NCI-H82 treated with DMSO at 0.1 percent for 48 hours (cell line): ENCODE measurements around the gene DOCK3.
"Not testable (repeated sequence)": the region's sequence is repeated elsewhere in the genome, so short reads cannot be mapped to it uniquely, and the experiment has no call there.

Experiments
- DNase-seq: peaks from one replicate; lab custom pipeline; 2025; ENCODE audit not compliant: unreplicated experiment; lab: John Stamatoyannopoulos, UW

DOCK3 gene

DNA sequence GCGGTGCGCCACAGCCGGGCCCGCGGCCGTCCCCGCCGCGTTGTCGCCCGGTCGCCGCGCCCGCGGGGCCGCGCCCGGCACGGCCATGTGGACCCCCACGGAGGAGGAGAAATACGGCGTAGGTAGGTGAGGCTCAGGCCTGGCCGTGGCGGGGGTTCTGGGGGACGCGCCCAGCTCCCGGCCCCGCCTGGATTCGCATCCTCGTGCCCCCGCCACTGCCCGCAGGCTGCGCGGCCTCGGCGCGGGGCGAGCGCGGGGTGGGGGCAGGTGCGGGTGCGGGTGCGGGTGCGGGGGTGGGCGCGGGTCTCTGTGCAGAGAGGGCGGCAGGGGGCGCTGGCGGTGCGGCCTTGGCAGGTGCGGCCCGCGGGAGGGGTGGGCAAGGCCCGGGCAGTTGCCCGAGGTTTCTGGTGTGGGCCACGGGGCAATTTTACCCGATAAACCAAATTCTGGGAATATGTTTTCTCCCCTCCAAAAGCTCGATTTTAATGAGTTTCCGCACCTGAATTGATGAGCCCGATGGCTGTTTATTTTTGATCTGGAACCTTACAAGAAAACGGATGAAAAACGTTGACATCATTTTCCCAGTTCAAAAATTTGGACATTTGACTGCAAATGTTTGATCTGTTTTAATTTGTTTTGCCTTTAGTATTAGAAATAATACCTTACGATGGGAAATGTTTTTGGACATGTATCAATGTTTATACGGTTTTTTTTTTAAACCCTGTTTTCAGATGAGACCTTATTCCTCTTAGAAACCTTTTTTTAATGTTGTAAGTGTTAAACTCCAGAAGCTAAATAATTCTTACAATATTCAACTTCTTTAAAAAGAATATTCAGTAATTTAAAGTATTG lies 678 bp downstream of the DOCK3 start:
- no peak for DNase-seq

DNA sequence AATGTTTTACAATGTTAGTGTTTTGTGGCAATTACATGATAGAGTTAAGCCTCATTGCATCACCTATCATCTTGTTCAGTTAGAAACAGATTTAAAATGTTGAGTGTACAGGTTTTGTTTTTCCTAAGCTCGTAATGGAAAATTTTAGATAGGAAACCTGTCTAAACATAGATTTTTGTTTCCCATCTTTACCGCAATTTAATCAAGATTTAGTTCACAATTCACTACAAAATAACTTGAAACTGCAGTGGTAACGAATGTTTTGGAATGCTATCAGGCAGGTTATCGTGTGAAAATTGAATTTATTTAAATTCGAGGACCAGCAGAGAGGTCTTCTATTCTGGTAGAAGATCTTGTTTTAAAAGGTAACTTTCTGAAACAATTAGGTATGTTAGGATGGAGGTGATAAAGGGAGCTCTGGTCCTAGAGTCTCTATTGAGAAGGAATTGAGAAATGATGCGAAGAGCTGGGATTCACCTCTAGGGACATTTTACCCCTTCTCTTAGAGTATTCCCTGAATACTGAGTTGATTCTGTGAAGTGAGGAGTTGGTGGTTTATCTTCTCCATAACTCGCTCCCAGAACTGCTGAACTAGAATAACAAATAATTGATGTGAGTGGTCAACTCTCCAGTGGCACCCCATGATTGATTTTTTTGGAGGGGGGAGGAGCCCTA lies 1.4 kb downstream of the DOCK3 start:
- DNase-seq = no peak

- no peak for DNase-seq
These were observed 12.5 kb downstream of the DOCK3 start for GRCh38 chr3:50687127-50687751.

DNA sequence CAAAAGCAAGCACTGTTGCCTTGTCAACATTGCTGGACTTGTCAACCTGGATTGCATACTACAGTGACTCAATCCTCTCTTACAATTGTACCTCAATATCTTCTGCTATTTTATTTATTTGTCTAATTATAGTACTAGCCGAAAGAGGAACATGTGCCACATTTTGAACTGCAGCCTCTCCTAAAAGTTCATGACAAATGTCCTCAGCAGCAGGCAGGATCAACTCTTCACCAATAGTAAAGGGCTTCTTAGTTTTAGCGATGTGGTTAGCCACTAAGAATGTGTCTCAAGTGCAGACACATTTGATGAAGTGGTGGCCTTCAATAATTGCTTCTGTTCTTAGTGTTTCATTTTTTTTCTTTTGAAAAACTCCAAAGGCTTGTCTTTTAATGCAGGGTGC lies 13.2 kb downstream of the DOCK3 start:
- no peak for DNase-seq

- DNase-seq = not testable (repeated sequence)
These were observed 13.9 kb downstream of the DOCK3 start for GRCh38 chr3:50688602-50689001.

DNA sequence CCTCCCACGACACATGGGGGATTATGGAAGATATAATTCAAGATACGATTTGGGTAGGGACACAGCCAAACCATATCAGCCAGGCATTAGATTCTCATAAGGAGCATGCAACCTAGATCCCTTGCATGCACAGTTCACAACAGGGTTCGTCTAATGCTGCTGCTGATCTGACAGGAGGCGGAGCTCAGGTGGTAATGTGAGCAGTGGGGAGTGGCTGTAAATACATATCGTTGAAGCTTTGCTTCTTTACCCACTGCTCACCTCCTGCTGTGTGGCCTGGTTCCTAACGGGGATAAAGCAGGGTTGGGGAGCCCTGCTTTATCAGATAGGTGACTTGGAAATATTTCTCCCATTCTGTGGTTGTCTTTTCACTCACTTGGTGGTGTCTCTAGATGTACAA lies 14.8 kb downstream of the DOCK3 start:
- no peak for DNase-seq

DNA sequence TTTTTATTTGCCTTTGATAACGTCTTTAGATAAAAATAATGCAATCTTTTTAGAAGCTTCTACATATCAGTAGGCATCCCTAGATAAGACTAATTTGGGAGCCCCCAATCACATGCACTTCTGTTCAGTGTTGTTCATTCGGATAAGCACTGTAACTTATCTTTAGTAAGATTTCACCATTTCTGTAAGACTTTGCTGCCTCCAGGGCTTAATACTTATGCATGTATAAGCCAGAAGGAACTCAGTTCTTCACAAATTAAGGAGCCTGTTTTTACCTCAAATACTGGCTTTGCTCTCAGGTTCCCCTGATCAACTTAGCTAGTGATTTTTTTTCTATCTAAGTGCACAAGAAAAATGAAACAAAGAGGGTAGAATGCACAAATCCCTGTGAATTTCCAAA lies 20.3 kb downstream of the DOCK3 start:
- no peak for DNase-seq

DNA sequence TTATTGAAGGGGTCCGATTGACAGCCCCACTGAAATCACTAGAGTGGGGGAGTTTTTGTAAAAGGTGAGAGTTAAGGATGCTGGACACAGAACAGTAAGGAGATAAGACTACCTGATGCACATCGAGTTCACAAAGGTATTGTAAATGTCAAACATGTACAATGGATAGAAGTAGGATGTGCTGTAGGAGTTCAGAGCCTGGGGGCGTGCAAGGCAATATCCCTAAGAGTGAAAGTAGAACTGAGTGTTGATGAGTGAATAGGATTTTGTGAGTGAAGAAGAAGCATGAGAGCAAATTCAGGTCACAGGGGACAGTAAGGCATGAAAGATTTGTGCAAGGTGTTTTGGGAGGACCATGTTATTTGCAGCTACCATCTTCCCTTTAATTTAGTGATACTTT lies 21.5 kb downstream of the DOCK3 start:
- no peak for DNase-seq

DNA sequence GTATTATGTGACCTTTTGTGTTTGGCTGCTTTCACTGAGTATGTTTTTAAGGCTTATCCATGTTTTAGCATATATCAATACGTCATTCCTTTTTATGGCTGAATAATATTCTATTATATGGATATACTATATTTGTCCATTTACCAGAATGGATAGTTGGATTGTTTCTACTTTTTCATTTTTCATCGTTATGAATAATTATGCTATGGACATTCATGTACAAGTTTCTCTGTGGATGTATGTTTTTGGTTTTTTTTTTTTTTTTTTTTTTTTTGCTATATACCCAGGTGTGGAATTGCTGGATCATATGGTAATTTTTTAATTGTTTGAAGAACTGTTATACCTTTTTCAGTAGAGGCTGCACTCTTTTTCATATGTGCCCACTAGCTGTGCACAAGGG lies 23.5 kb downstream of the DOCK3 start:
- no peak for DNase-seq

DNA sequence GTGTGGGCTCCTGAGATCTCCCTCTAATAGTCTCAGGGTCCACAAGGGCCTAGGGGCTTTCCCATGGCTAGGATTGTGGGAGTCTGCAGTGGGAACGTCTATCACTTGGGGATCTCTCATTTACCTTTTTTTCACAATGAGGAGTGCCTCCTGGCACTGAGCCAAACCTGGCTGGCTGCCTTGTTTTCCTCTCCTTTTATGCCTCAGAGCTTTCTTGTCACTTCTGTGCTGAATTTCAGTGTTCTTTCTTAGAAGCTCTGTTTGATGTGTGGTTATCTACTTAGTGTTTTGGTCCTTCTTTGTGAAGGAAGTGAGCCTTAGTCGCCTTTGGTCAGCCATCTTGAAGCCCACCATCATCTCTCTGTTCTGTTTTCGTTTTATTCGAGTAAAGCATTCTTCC lies 33.9 kb downstream of the DOCK3 start:
- DNase-seq = no peak

GRCh38 chr3:50714946-50715345 lies 40.2 kb downstream of the DOCK3 start:
- DNase-seq = no peak

DNA sequence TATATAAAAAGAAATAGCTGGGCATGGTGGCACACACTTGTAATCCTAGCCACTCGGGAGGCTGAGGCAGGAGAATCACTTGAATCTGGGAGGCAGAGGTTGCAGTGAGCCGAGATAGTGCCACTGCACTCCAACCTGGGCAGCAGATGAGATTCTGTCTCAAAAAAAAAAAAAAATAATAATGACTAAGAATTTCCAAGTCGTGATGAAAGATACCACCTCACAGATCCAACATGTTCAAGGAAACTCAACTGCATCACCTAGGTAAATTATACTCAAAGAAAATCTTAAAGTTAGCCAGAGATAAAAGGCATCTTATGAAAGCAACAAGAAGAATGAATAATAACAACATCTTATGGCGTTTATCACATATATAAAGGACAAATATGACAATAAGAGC lies 50.1 kb downstream of the DOCK3 start:
- no peak for DNase-seq

DNA sequence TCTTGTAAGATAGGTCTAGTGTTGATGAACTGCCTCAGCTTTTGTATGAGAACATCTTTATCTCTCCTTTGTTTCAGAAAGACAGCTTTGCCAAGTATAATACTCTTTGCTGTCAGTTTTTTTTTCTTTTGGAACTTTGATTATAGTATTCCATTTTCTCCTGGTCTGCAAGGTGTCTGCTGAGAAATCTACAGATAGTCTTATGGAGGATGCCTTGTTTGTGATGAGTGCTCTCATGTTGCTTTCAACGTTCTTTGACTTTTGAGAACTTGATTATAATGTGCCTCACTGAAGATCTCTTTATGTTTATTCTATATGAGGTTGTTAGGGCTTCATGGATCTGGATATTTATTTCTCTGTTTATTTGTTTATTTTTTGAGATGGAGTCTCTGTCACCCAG lies 60.3 kb downstream of the DOCK3 start:
- no peak for DNase-seq

GRCh38 chr3:50737193-50737905 lies 62.6 kb downstream of the DOCK3 start:
- no peak for DNase-seq

DNA sequence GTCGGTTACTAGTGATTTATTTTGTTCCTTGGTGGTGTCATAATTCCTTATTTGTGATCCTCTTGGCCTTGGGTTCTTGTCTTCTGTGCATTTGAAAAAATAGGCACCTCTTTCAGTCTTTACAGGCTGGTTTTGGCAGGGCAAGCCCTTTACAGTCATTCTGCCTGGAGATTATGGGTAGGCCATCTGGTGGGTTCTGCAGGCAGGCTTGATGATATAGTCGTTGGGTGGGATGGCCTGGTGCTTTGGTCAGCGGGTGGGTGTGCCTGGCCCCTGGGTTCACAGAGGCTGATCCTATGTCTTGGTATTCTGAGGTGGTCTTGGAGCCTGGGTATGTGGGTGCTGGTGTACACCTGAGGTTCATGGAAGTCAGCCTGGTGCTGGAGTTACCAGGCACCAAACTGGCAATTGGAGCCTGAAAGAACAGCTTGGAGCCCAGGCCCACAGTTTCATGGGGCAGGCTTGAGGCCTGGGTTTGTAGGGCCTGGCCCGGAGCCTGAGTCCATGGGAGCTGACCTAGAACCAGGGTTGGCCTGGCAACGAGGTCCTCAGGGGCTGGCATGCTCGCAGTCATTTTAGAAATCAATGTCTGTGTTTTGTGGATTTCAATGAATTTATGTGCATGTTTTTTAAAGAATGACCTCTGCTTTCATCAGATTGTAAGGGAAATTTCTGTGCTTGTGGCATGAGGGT lies 63.3 kb downstream of the DOCK3 start:
- no peak for DNase-seq

DNA sequence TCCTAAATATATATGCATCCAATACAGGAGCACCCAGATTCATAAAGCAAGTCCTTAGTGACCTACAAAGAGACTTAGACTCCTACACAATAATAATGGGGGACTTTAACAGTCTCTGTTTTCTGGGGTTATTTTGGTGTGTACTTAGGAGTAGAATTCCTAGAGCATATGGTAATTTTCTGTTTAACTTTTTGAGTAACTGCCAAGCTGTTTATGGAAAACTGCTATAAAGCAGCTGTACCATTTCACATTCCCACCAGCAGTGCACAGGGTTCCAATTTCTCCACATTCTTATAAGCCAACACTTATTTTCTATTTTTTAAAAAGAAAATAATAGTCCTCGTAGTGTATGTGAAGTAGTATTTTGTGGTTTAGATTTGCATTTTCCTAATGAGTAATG lies 68.9 kb downstream of the DOCK3 start:
- DNase-seq = no peak

GRCh38 chr3:50749822-50750221 lies 75.1 kb downstream of the DOCK3 start:
- DNase-seq = no peak

- DNase-seq = no peak
These were observed 84.3 kb downstream of the DOCK3 start for GRCh38 chr3:50759015-50759414.

DNA sequence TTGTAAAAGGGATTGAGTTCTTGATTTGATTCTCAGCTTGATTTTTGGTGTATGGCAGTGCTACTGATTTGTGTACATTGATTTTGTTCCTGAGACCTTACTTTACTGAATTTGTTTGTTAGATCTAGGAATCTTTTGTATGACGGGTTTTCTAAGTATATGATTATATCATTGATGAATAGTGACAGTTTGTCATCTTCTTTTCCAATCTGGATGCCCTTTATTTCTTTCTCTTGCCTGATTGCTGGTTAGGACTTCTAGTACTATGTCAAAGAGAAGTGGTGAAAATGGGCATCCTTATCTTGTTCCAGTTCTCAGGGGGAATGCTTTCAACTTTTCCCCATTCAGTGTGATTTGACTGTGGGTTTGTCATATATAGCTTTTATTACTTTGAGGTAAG lies 103.0 kb downstream of the DOCK3 start:
- no peak for DNase-seq

- DNase-seq = not testable (repeated sequence)
These were observed 107.0 kb downstream of the DOCK3 start for GRCh38 chr3:50781766-50782165.

GRCh38 chr3:50786631-50787030 lies 111.9 kb downstream of the DOCK3 start:
- DNase-seq = no peak
